ENCODE results near the gene SERGEF.

The SERGEF gene

DNA sequence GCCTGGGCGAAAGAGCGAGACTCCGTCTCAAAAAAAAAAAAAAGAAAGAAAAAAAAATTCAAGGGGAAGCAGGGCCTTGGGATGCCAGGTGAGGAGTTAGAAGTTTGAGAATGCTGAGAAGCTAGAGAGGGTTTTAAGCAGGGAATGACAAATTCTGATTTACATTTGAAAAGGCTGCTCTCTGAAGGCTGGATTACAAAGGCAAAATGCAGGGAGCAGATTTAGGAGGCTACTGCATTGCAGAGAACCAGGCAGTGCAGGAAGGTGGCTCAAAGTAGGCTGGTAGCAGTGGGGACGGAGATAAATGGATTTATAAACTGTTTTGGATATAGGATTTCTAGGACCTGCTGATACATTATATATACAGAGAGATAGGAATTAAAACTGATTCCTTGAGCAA lies 211.7 kb downstream of the SERGEF start:
- TF ChIP-seq SPI1 (IDR thresholded peaks at IDR 0.05; ENCODE audit: borderline replicate concordance, low read depth) (no peak), POLR2AphosphoS5 (IDR thresholded peaks at IDR 0.05; ENCODE audit: low read depth) (no peak), REST (IDR thresholded peaks at IDR 0.05; ENCODE audit: insufficient replicate concordance, low read depth) (no peak), GABPA (IDR thresholded peaks at IDR 0.05; ENCODE audit: low read depth) (no peak)
- TF ChIP-seq, protein P1, sequence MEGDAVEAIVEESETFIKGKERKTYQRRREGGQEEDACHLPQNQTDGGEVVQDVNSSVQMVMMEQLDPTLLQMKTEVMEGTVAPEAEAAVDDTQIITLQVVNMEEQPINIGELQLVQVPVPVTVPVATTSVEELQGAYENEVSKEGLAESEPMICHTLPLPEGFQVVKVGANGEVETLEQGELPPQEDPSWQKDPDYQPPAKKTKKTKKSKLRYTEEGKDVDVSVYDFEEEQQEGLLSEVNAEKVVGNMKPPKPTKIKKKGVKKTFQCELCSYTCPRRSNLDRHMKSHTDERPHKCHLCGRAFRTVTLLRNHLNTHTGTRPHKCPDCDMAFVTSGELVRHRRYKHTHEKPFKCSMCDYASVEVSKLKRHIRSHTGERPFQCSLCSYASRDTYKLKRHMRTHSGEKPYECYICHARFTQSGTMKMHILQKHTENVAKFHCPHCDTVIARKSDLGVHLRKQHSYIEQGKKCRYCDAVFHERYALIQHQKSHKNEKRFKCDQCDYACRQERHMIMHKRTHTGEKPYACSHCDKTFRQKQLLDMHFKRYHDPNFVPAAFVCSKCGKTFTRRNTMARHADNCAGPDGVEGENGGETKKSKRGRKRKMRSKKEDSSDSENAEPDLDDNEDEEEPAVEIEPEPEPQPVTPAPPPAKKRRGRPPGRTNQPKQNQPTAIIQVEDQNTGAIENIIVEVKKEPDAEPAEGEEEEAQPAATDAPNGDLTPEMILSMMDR (IDR thresholded peaks at IDR 0.05; ENCODE audit: insufficient read depth, low read length) = no peak
- H3K27ac ChIP-seq (replicated peaks) = no peak overlapping the region
- H3K4me3 ChIP-seq (replicated peaks; ENCODE audit: insufficient read depth, low read length) = no peak overlapping the region
- DNase-seq (ENCODE audit: low read depth in 1 of 2, low spot score in 1 of 2) = no peak
- no peaks in the 10 kb centered on the region for H3K27me3 ChIP-seq (ENCODE audit: insufficient read depth, poor library complexity, severe bottlenecking)

- H3K27ac ChIP-seq (replicated peaks) = no peak overlapping the region
- TF ChIP-seq POLR2AphosphoS5 (IDR thresholded peaks at IDR 0.05; ENCODE audit: low read depth) = no peak
- TF ChIP-seq SPI1 (IDR thresholded peaks at IDR 0.05; ENCODE audit: borderline replicate concordance, low read depth) = no peak
- TF ChIP-seq, protein P1 (IDR thresholded peaks at IDR 0.05; ENCODE audit: insufficient read depth, low read length) = no peak
- no peak for TF ChIP-seq REST (IDR thresholded peaks at IDR 0.05; ENCODE audit: insufficient replicate concordance, low read depth)
- no peak for TF ChIP-seq GABPA (IDR thresholded peaks at IDR 0.05; ENCODE audit: low read depth)
- no peaks in the 10 kb centered on the region for H3K27me3 ChIP-seq (ENCODE audit: insufficient read depth, poor library complexity, severe bottlenecking)
- no peak for DNase-seq (ENCODE audit: low read depth in 1 of 2, low spot score in 1 of 2)
- no peak overlapping the region for H3K4me3 ChIP-seq (replicated peaks; ENCODE audit: insufficient read depth, low read length)
These were observed 213.7 kb downstream of the SERGEF start for GRCh38 chr11:17799147-17799546.

GRCh38 chr11:17798716-17799115 lies 214.1 kb downstream of the SERGEF start:
- TF ChIP-seq, protein P1 (IDR thresholded peaks at IDR 0.05; ENCODE audit: insufficient read depth, low read length) = no peak
- no peak for TF ChIP-seq SPI1 (IDR thresholded peaks at IDR 0.05; ENCODE audit: borderline replicate concordance, low read depth)
- TF ChIP-seq GABPA (IDR thresholded peaks at IDR 0.05; ENCODE audit: low read depth) = no peak
- TF ChIP-seq REST (IDR thresholded peaks at IDR 0.05; ENCODE audit: insufficient replicate concordance, low read depth) = no peak
- Histone ChIP-seq H3K27ac (replicated peaks) (no peak overlapping the region), H3K4me3 (replicated peaks; ENCODE audit: insufficient read depth, low read length) (no peak overlapping the region), H3K27me3 (ENCODE audit: insufficient read depth, poor library complexity, severe bottlenecking) (no peaks in the 10 kb centered on the region)
- DNase-seq (ENCODE audit: low read depth in 1 of 2, low spot score in 1 of 2) = no peak

All from HL-60 (cell line).